Measurements from ENCODE around the gene ZNF646.
"Not testable (repeated sequence)": the region's sequence is repeated elsewhere in the genome, so short reads cannot be mapped to it uniquely, and the experiment has no call there.

The ZNF646 gene

GRCh38 chr16:31084584-31085302 lies 10.5 kb downstream of the ZNF646 start:
- no peak for DNase-seq (ENCODE audit: low read depth in 2 of 2)

- DNase-seq (ENCODE audit: low read depth in 2 of 2) = no peak
These were observed 11.2 kb downstream of the ZNF646 start for GRCh38 chr16:31085411-31085810.

- DNase-seq (ENCODE audit: low read depth in 2 of 2) = no peak
These were observed 11.8 kb downstream of the ZNF646 start for GRCh38 chr16:31085873-31086628.

GRCh38 chr16:31086629-31086906 lies 12.3 kb downstream of the ZNF646 start:
- no peak for DNase-seq (ENCODE audit: low read depth in 2 of 2)

GRCh38 chr16:31087481-31087880 lies 13.3 kb downstream of the ZNF646 start:
- DNase-seq (ENCODE audit: low read depth in 2 of 2) = no peak

GRCh38 chr16:31087971-31088370 lies 13.7 kb downstream of the ZNF646 start:
- DNase-seq (ENCODE audit: low read depth in 2 of 2) = no peak

- DNase-seq (ENCODE audit: low read depth in 2 of 2) = no peak
These were observed 14.4 kb downstream of the ZNF646 start, which contains the start of gene PRSS53 for GRCh38 chr16:31088459-31089183. Gene PRSS53, minus strand, starts transcription at chr16:31088943. Its CDS starts 134 bp downstream, at chr16:31088809.

GRCh38 chr16:31089199-31089598 lies 15.0 kb downstream of the ZNF646 start:
- no peak for DNase-seq (ENCODE audit: low read depth in 2 of 2)

- DNase-seq (ENCODE audit: low read depth in 2 of 2) = no peak
These were observed 16.3 kb downstream of the ZNF646 start for GRCh38 chr16:31090540-31090939.

GRCh38 chr16:31092330-31092729 lies 18.1 kb downstream of the ZNF646 start:
- DNase-seq (ENCODE audit: low read depth in 2 of 2) = no peak

GRCh38 chr16:31093132-31093703 lies 19.0 kb downstream of the ZNF646 start:
- DNase-seq (ENCODE audit: low read depth in 2 of 2) = no peak

- no peak for DNase-seq (ENCODE audit: low read depth in 2 of 2)
These were observed 19.8 kb downstream of the ZNF646 start for GRCh38 chr16:31094088-31094423.

GRCh38 chr16:31094424-31095120 lies 20.4 kb downstream of the ZNF646 start, which contains the start of gene VKORC1:
Gene VKORC1, minus strand, starts transcription at chr16:31094797. Its CDS starts 68 bp downstream, at chr16:31094729.
- peak; percentile 81 to 85 for DNase-seq (ENCODE audit: low read depth in 2 of 2)

GRCh38 chr16:31099860-31100638 lies 25.8 kb downstream of the ZNF646 start:
- no peak for DNase-seq (ENCODE audit: low read depth in 2 of 2)

- not testable (repeated sequence) for DNase-seq (ENCODE audit: low read depth in 2 of 2)
These were observed 26.8 kb downstream of the ZNF646 start for GRCh38 chr16:31100876-31101641.

- peak; percentile 72 to 81 for DNase-seq (ENCODE audit: low read depth in 2 of 2)
These were observed 31.5 kb downstream of the ZNF646 start for GRCh38 chr16:31105677-31106213.

- DNase-seq (ENCODE audit: low read depth in 2 of 2) = no peak
These were observed 32.6 kb downstream of the ZNF646 start for GRCh38 chr16:31106509-31107464.

- peak in 1 of 2 donors; percentile 27 for DNase-seq (ENCODE audit: low read depth in 2 of 2)
These were observed 33.2 kb downstream of the ZNF646 start for GRCh38 chr16:31107465-31107867.

Measured in activated CD4-positive, alpha-beta T cell treated with anti-CD3 and anti-CD28 coated beads for 24 hours (primary cell).